Measurements from ENCODE around the gene CDH15.

- no peak for TF ChIP-seq ZNF235 (CRISPR knock-in tag; IDR thresholded peaks at IDR 0.05; ENCODE audit: borderline replicate concordance)
- TF ChIP-seq HOXA5 (CRISPR knock-in tag; IDR thresholded peaks at IDR 0.05) = no peak; the same call in 1 of the 2 replicates
- TF ChIP-seq KLF13 (CRISPR knock-in tag; IDR thresholded peaks at IDR 0.05) = no peak
Measured at GRCh38 chr16:89232107-89232506, 60.6 kb downstream of the CDH15 start.
